HL-60 (cell line): ENCODE data around the gene KIF1B.

Experiments used
- CTCF ChIP-seq: IDR thresholded peaks from one replicate; pipeline ENCODE4 v1.5.1; 2011; ENCODE audit warnings: low read length, control low read depth, inconsistent platforms; ENCODE audit not compliant: insufficient read depth
- GABPA ChIP-seq: IDR thresholded peaks from 2 replicates; pipeline ENCODE4 v1.6.1; 2012; ENCODE audit warnings: low read depth
- POLR2AphosphoS5 ChIP-seq: IDR thresholded peaks from 2 replicates; pipeline ENCODE4 v1.6.1; 2012; ENCODE audit warnings: low read depth
- REST ChIP-seq: IDR thresholded peaks from 2 replicates; pipeline ENCODE4 v1.6.1; 2012; ENCODE audit warnings: low read depth; ENCODE audit not compliant: insufficient replicate concordance

GRCh38 chr1:10160907-10161490 is 49.4 kb upstream of the KIF1B start:
- no peak for TF ChIP-seq CTCF
- no peak for TF ChIP-seq GABPA
- TF ChIP-seq POLR2AphosphoS5, result no peak
- TF ChIP-seq REST, result no peak
